DMS 273 (cell line): Measurements from ENCODE around the gene LPAR5.

Experiments
- DNase-seq: peaks from one replicate; lab custom pipeline; 2025; ENCODE audit not compliant: unreplicated experiment; lab: John Stamatoyannopoulos, UW

Gene LPAR5

DNA sequence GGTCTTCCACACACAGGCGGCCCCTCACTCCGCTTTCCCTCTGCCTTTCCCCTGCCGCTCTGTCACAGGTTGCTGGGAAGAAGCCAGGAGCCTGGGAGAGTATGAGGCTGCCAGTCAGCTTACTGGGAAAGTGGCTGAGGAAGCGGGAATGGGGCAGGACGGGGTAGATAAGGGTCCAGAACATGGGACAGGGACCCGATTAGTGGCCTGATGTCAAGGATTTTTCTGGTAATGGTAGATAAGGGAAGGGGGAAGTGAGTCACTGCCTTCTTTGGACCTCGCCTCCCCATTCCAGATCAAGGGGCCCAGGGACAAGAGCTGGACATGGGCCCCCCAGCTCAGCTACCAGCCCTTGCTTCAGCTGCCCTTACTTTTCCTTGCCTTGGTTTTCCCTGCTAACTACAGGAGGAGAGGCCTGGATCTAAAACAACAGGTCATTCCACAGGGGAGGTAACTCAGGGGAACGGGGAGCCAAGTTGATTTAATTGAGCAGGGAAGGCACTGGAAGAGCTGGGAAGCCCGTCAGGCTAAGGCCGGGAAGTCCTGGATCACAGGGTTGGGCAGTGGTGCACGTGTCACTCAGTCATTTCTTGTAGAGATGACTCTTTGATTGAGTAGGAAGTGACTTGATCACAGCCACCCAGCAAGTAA lies 3.5 kb upstream of the LPAR5 start:
- no peak for DNase-seq

DNA sequence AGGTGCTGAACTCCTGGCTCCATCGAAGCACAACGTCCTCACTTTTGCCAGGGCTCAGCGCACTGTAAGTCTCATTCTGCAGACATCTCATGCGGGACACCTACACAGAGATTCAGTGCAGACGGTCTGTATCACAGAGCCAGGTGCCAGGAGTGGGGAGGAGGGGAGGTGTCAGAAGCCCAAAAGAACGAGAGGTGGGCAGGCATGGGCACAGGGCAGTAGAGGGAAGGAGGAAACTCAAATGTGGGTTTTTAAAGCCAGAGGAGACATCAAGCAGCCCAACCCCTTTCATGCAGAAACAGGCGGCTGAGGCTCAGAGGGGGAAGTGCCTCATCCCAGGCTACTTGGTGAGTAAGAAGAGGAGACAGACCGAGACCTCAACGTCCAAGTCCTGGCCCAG lies 2.5 kb upstream of the LPAR5 start:
- no peak for DNase-seq

DNA sequence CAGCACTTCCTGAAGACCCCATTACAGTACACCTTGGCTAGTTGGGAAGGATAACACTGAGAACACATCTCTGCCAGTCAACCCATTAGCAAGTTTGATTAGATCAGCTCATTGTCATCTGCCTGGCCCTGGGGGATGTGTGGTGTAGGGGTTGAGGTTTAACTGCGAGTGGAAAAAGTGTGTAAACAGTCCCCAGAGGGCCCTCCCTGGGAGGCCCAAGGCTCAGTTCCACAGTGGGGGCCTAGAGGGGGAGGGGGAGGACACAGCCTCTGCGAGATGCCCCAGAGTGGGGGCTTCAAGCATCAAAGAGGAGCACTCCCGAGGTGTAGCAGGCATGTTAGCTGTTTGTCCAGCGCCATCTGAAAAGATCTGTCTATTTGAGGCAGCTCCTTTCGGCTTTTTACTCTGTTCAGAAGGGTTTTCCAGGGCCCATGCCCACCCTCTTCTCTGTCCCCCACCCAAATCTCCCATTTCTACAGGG lies 344 bp downstream of the LPAR5 start:
- DNase-seq = no peak

DNA sequence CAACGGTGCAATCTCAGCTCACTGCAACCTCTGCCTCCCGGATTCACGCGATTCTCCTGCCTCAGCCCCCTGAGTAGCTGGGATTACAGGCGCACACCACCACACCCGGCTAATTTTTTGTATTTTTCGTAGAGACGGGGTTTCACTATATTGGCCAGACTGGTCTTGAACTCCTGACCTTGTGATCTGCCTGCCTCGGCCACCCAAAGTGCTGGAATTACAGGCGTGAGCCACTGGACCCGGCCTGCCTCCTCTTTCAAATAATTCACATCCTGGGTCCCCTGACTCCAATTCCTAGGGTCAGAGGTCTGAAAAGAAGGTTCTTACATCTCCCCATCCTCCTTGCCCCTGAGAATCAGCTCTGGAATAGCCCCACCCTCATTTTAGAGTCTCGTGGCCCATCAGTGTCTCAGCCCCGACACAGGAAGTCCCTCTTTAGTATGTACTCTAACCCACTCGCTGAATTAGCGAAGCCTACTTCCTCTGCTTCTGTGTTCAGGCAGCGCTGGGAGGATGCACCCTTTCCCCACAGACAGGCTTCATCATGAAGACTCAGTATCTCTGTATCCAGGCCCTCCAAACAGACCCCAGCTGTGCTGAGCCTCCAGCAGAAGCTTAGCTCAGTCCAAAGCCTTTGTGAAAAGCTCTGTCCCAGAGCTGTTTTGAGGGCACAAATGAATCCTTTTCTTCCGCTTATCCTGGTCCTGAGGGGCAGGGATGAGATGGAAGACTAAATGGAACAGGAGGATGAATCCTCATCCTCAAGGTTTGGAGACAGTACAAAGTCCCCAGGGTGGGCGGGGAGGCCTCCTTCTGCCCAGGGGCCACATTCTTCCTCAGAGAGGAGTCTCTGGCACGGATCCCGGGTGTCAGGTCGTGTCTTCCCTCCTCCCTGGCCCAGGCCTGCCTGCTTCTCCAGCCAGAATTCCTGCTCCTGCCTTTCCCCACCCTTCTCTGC lies 3.5 kb downstream of the LPAR5 start:
- peak; percentile 57 for DNase-seq

DNA sequence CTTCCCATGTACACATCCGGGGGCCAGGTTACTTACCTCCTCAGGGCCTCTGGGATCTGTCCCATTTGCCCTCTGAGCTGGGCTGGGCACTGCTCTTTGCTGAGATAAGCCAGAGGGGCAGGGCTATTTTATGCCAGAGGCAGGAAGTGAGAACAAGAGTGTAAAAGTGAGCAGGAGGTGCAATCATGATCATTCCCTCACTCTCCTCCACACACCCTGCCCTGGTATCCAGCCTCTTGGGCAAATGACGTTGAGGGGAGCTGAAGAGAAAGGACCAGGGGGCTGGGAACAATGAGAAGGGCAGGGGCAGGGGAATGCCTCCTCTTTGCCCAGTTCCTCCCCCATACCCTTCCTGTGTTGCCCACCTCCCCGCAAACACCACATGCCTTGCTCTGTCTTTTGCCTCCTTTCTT lies 4.2 kb downstream of the LPAR5 start:
- DNase-seq = no peak

DNA sequence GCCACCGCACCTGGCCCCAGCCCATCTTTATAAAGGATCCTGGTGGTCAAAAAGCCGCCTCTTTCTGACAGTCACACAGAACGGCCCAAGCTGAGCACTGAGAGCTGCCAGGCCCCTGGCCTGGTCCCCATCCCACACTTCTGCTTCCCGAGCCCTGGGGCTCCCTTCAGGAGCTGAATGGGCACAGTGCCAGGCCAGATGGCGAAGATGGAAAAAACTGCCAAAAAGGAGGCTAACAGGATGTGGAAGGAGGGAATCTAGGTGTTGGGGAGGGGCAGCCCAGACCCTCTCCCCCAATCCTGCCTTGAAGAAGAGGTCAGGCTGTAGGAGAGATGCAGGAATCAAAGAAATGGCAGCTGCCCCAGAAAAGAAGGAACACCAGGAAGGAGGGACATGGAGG lies 5.0 kb downstream of the LPAR5 start:
- peak; percentile 81 for DNase-seq

DNA sequence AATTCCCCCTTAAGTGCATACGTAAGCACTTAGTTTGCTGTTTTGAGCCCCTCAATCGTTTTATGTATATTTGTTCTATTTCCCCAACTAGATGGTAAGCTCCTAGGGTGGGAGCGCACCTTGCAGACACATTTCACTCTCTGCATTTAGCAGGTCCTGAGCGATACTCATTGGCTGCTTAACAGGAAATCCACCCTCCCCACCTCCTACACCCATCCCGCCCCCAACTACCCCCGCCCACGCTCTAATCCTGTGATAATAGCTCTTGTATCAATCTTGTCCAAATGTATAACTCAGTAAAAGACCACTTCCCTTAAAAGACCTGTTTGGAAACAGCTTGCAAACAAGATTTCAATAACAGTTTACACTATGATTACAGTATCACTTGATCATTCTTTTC lies 8.1 kb downstream of the LPAR5 start:
- no peak for DNase-seq

DNA sequence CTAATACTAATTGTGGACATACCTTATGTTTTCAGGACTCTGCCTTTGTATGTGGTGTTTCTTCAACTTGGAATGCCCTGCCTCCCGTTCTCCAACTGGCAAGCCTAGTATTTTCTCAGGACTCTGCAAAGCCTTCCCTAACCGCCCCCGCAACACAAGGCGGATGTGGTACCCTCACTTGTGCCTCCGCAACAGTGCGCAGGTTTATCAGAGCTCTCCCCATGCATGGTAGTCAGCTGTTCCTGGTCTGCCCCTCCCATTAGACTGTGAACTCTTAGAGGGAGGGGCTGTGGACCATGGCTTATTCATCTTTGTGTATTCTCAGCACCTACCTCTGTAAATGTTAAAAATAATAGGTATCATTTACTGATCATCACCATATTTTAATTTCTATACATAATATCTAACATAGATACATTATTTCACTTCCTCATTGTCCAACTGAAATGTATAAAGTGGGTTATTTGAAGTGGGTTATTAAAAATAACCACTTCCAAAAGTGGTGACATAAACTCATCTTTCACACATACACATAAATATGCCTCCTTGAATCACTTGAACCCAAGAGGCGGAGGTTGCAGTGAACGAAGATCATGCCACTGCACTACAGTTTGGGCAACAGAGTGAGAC lies 9.0 kb downstream of the LPAR5 start:
- no peak for DNase-seq

DNA sequence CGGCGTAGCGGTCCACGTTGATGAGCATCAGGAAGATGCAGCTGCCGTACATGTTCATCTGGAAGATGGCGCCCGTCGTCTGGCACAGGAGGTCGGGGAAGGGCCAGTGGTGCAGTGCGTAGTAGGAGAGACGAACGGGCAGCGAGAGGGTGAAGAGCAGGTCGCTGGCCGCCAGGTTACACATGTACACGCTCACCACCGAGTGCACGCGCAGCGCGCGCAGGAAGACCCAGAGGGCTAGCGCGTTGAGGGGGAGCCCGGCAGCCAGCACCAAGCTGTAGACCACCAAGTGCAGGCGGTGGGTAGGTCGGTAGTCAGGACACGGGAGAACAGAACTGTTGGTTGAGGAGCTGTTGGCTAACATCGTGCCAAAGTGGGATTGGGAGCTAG lies 14.9 kb downstream of the LPAR5 start:
- DNase-seq = no peak

DNA sequence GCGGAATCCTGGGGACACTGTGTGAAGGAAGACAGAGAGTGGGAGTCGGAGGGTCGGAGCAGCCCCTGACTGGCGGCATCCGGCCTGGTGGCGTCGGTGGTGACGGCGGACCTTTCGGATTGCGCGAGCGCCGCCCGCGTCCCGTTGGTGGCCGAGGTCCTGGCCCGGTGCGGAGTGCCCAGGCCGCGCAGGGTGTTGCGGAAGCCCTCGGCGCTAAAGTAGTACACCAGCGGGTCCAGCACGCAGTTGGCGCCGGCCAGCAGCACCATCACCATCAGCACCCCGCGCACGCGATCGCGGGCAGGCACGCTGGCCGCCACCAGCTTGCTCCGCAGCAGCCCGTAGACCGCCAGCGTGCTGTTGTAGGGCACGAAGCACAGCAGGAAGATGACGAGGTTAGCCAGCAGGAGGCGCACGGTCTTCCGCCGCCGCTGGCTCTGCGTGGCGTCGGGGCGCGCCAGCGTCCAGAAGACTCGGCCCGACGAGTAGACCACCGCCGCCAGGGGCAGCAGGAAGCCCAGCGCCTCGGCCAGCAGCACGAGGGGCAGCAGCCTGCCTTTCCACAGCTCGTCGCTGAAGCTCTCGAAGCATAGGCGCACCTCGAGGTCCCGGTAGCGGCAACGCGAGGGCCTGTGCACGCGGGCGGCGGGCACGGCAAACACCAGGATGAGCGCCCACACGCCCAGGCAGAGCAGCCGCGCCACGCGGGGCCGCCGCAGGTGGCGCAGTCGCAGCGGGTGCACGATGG lies 15.4 kb downstream of the LPAR5 start:
- no peak for DNase-seq

DNA sequence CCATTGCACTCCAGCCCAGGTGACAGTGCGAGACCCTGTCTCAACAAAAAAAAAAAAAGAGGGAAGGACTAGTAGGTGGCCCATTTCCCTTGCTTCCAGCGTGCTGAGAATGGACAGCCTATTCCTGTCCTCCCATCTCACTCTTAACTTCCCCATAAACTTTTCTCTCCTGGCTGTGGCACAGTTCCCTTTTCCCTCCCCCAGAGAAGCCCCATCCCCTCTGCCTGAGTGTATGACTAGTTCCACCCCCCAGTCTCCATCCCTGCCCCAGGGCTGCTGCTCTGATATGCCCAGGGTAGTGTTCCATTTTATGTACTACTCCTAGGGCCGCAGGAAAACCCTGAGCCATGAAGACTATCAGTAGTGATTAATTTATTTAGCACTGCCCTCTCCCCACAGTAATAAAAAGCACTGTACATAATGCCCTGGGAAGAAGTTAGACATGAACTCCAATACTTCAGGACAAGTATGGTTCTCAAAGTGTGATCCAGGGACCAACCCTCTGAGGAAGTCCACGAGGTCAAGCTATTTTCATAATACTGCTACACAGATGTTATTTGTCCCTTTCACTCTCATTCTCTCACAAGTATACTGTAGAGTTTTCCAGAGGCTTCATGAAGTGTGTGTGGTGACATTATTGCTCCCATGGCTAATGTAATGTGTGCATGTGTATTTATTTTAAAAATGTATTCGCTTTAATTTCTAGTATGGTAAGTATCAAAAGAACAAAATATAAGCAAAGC lies 17.1 kb downstream of the LPAR5 start:
- DNase-seq = no peak

DNA sequence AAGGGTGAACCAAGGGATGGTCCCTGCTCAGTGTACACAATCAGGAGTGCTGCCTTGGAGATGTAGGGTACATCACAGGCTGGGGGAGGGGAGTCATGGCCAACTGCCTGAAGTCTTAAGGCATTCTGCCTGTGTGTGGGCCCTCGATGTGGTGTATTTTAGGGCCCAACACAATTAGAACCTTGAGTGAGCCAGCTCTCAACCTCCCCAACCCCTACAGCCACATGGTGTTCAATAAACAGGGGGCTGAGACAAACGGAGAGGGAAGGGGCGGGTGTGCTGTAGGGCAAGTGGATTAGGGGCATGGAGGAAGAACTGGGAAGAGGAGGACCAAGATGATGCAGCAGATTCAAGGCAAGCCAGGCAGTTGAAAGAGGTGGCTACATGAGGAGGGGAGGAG lies 20.0 kb downstream of the LPAR5 start:
- DNase-seq = no peak

DNA sequence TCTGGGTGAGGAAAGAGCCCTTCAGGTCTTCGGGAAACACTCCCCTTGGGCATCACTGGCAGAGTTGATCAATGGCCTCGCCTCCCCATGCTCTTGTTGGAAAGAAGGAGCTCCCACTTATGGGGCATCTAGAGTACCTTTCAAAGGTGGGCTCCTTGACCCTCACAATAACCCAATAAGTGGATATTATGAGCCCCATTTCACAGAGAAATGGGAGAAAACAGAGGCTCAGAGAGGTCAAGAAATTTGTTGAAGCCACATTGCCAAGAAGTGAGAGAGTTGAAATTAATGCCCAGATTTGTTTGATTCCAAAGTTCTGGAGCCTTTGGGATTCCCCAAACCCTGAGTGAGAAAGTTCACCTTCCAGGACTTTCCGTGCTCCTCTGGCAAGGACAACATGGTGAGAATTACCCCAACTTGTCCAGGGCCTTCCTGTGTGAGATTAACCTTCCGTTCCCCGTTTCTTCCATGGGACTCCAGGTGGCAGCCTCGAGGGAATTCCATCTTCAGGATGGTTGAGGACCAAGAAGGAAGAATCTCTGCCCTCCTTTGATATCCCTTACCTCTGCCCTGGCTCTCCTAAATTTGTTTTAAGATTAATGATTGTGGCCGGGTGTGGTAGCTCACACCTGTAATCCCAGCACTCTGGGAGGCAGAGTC lies 21.1 kb downstream of the LPAR5 start:
- no peak for DNase-seq

DNA sequence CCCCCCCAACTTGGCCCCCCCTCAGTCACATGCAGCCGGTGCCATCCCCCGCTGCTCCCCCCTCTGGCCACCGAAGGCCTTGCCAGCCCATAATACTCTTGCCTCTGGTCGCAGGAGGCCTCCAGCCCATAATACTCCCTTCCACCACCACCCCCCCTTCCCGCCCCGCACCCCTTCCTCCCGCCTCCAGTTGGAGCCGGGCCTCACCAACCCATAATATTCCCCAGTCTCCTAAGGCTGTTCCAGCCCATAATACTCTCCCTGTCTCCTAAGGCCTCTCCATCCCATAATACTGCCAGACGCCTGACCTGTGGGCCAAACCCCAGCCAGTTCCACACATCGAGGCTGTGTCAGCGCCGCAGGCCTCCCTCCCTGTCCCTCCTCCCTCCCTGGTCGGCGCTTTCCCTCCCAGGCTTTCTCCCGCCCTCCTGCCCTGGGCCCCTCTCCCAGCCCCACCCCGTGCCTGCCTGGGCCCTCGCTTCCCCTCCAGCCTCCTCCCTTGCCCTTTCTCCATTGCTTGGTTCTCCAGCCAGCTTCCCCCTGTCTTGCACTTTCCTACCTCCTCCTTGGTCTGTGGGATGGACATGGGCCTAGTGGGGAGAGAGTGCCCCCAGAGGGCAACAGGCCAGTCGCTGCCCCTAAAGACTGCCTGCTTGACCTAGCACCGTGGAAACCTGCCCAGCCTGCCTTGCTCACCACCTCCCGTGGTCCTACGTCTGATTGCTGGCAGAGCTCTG lies 21.8 kb downstream of the LPAR5 start:
- peak; percentile 97 for DNase-seq

DNA sequence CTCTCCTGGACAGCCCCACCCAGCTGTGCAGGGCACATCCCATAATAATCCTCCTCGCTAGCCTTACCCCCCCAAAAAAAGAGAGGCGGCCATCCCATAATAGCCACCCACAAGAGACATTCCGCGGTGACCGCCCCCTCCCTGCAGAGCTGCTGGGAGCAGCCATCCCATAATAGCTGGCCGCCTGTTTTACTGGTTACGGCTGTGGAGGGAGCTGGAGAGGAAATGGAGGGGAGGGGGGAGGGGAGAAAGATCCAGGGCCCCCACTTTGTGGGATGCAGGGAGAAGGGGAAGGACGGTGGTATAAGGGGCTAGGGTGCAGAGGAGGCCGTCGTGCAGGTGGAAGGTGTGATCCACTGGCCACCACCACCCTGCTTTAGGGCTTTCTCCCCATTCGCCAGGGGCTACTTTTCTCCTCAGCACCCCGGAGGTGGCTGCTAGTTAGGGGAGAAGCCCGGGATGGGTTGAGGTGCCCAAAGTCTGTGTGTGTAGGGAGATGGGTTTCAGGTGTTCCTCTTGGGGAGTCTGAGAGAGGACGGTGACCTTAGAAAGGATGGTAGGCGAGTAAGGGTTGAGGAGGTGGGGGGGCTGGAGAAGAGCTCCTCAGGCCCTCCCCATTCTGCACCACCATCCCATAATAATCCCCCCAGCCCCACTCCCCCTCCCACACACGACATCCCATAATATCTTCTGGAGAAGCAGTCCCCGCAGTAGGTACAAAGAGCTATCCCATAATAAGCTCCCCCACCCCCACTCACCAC lies 22.6 kb downstream of the LPAR5 start:
- DNase-seq = peak; percentile 92

DNA sequence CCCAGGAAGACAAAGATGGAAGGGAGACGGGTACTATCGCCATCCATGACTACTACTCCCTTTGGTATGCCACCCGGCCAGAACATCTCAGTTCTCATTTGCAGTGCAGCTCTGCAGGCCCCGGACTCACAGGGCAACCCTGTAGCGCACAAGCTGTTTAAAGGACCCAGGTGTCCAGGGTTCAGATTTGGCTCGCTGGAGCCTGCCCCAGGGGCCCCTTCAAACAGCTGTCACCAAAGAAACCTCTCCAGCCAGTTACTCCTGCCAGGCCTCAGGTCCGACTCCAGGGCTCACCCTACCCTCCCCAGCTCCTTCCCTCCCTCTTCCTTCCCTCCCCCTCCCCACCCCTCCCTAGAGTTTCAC lies 23.1 kb downstream of the LPAR5 start:
- DNase-seq = no peak

DNA sequence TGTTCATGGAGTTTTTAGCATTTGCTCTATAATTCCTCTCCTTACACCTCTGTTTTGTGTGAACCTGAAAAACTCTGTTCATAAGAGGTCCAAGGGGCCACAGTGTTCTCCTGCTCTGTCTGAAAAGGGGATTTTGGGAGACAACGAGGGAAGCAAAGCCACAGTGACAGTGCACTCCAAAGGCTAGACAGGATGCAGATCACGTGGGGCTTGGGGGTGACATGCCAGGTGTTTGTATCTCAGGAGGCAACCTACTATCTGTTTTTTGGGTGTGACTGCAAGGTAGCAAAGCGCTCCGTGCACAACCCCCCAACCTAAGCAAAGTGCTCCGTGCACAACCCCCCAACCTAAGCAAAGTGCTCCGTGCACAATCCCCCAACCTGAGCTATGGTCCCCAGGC lies 23.5 kb downstream of the LPAR5 start:
- DNase-seq = no peak

DNA sequence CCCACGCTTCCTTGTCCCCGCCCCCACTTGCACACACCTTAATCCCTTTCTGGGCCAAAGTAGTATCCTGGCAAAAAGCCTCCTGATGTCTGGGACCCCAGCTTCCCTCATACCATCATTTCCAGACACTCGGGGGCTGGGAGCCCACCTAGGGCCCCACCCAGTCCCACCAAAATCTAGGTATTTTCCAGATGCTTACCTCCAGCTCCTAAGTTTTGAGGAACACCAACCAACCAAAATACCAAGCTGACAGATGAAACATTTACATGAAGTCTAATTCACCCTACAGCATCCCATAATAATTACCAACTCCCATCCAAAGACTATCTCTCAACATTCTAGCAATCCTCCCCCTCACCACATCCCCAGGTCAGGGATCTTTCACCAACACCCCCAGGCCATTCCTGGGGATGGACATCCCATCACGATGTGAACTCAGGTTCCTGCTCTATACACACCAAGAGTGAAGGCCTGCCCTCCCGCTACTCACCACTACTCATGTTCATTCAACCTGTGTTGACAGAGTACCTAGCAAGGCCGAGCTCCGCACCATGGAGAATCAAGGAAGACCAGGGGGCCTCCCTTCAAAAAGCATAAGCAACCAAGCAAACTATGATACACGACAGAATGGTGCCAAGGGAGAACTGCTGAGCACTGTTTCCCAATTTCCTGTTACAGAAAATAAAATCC lies 27.0 kb downstream of the LPAR5 start:
- DNase-seq = no peak
